B cell (primary cell): Measurements from ENCODE around the gene MYO16. TPM values are rescaled to one million over a fixed set of nuclear protein-coding genes. Genes with fewer than 3 reads are reported as not detected.

Experiments
- ATAC-seq: fragments of 200-7000 bp; cut with Tn5 transposase; one replicate; pipeline ENCODE4 v1.10.0; 2021; ENCODE audit warnings: low read depth, mild to moderate bottlenecking, moderate number of reproducible peaks, moderate library complexity
- CTCF ChIA-PET: fragments of 350-600 bp; sonication (Branson Sonifier 250); formaldehyde crosslinking; loops from one replicate; lab custom pipeline; 2021; ENCODE audit warnings: antibody characterized with exemption, inconsistent platforms; lab: Charles Lee
- POLR2A ChIA-PET: fragments of 350-600 bp; sonication (Branson Sonifier 250); formaldehyde crosslinking; loops from one replicate; lab custom pipeline; 2021; ENCODE audit warnings: antibody characterized with exemption; lab: Charles Lee
- DNase-seq: peaks from one replicate; pipeline ENCODE4 v3.0.0; 2013
- H2AFZ ChIP-seq: 2 replicates; pipeline ENCODE4 v1.6.1; 2012; ENCODE audit warnings: mild to moderate bottlenecking, low read depth, low read length; ENCODE audit not compliant: insufficient read depth, poor library complexity, severe bottlenecking
- H3K27ac ChIP-seq, 2 donors: 1 replicate in 1 of 2; 2 replicates in 1 of 2; pipeline ENCODE4 v1.5.1; 2012 to 2013; ENCODE audit warnings: low read length in 2 of 2, mild to moderate bottlenecking in 2 of 2, moderate library complexity in 1 of 2
- H3K27me3 ChIP-seq, 4 experiments: fragments of 200-600 bp in 1 of 4; sonication (generic) in 1 of 4; replicated peaks in 1 of 4; 1 replicate in 2 of 4; 2 replicates in 2 of 4; pipeline versions ENCODE4 v1.6.1 to v1.7.0; 2013 to 2016; ENCODE audit warnings: low read length in 3 of 4, mild to moderate bottlenecking in 2 of 4, mixed read lengths in 1 of 4, moderate library complexity in 1 of 4; ENCODE audit not compliant: insufficient read depth in 4 of 4, control insufficient read depth in 3 of 4; ENCODE audit errors: control extremely low read depth in 1 of 4
- H3K36me3 ChIP-seq, 2 experiments: replicated peaks in 1 of 2; 1 replicate in 1 of 2; 2 replicates in 1 of 2; pipeline versions ENCODE4 v1.6.1 to v1.7.1; 2013; ENCODE audit warnings: low read length in 1 of 2; ENCODE audit not compliant: insufficient read depth in 2 of 2, control insufficient read depth in 1 of 2; ENCODE audit errors: control extremely low read depth in 1 of 2, extremely low read depth in 1 of 2
- H3K4me1 ChIP-seq, 2 donors: fragments of 200-600 bp in 1 of 2; sonication (generic) in 1 of 2; 1 replicate in 1 of 2; 2 replicates in 1 of 2; pipeline versions ENCODE4 v1.5.1 to v1.6.1; 2013 to 2017; ENCODE audit warnings: low read length in 2 of 2; ENCODE audit not compliant: control insufficient read depth in 2 of 2, insufficient read depth in 2 of 2
- H3K4me2 ChIP-seq: replicated peaks from 2 replicates; pipeline ENCODE3; 2012; ENCODE audit warnings: mild to moderate bottlenecking, low read depth, low read length; ENCODE audit not compliant: poor library complexity, severe bottlenecking
- H3K4me3 ChIP-seq, 5 experiments: fragments of 200-600 bp in 1 of 5; sonication (generic) in 1 of 5; 1 replicate in 3 of 5; 2 replicates in 2 of 5; pipeline versions ENCODE4 v1.5.1 to v1.7.0; 2011 to 2016; ENCODE audit warnings: low read length in 4 of 5, mild to moderate bottlenecking in 4 of 5, low read depth in 2 of 5, control low read depth in 1 of 5, moderate library complexity in 1 of 5; ENCODE audit not compliant: insufficient read depth in 1 of 5; ENCODE audit errors: control extremely low read depth in 1 of 5, extremely low read depth in 1 of 5
- H3K79me2 ChIP-seq: fragments of 200-600 bp; sonication (generic); one replicate; pipeline ENCODE4 v1.6.0; 2016; ENCODE audit warnings: low read length; ENCODE audit not compliant: control insufficient read depth, insufficient read depth
- H3K9ac ChIP-seq: fragments of 200-600 bp; sonication (generic); 2 replicates; pipeline ENCODE4 v1.6.1; 2017; ENCODE audit warnings: mild to moderate bottlenecking, low read length, moderate library complexity
- H3K9me3 ChIP-seq, 3 donors: one replicate each; pipeline versions ENCODE4 v1.6.1 to v1.7.1; 2013; ENCODE audit warnings: low read length in 2 of 3; ENCODE audit not compliant: control insufficient read depth in 2 of 3, insufficient read depth in 1 of 3; ENCODE audit errors: control extremely low read depth in 1 of 3
- H4K20me1 ChIP-seq: 2 replicates; pipeline ENCODE4 v1.6.0; 2012; ENCODE audit warnings: mild to moderate bottlenecking, low read length; ENCODE audit not compliant: insufficient read depth, control insufficient read depth, poor library complexity, severe bottlenecking
- H3K27ac Mint-ChIP-seq: one replicate; pipeline ENCODE4 v1.8.0; 2021; ENCODE audit warnings: mixed read lengths
- H3K27me3 Mint-ChIP-seq: one replicate; pipeline ENCODE4 v1.8.0; 2021; ENCODE audit warnings: mixed read lengths
- H3K4me1 Mint-ChIP-seq: one replicate; pipeline ENCODE4 v1.8.0; 2021; ENCODE audit warnings: mixed read lengths
- H3K4me3 Mint-ChIP-seq: one replicate; pipeline ENCODE4 v1.8.0; 2021; ENCODE audit warnings: mixed read lengths
- H3K9me3 Mint-ChIP-seq: one replicate; pipeline ENCODE4 v1.8.0; 2022; ENCODE audit warnings: mixed read lengths; ENCODE audit not compliant: insufficient read depth
- EZH2 ChIP-seq: IDR thresholded peaks from 2 replicates; pipeline ENCODE4 v1.6.1; 2012; ENCODE audit warnings: borderline replicate concordance, low read depth, mild to moderate bottlenecking, moderate library complexity, low read length; ENCODE audit not compliant: insufficient read depth, poor library complexity, severe bottlenecking
- WGBS: methylation state at CpG from one replicate; pipeline ENCODE4 v1.1.5; 2013; ENCODE audit warnings: missing lambda C conversion rate; ENCODE audit not compliant: insufficient coverage; 5-methylcytosine and 5-hydroxymethylcytosine counted together
- intact Hi-C: fragments of 100-400 bp; cut with micrococcal nuclease; formaldehyde crosslinking; loops from one replicate; pipeline ENCODE4 v1.10.0; 2022
- polyA plus RNA-seq: library from polyadenylated mRNA; depleted of rRNA; stranded (reverse); fragments of >200 nt; gene quantifications from 2 replicates; pipeline ENCODE4 v1.2.3, GENCODE V29; 2012
- total RNA-seq, 2 donors: library from RNA; stranded (reverse); fragments of 120-200 nt in 1 of 2; gene quantifications; 1 replicate in 1 of 2; 2 replicates in 1 of 2; pipeline versions ENCODE4 v1.2.3 to v1.2.4, GENCODE V29; 2013 to 2022
- TF ChIP-seq, protein P1 (sequence below): fragments of 200-600 bp; IDR thresholded peaks from one replicate; pipeline ENCODE4 v1.8.0; 2022; ENCODE audit warnings: antibody characterized with exemption, mild to moderate bottlenecking

The MYO16 gene
- total and polyA plus RNA-seq, 2 donors (not counting 1 experiment from before 2014, with no cell fraction given) = not detected

- no peaks in the 10 kb centered on the region for H3K9me3 Mint-ChIP-seq
- Histone ChIP-seq H3K36me3 (no peaks in the 10 kb centered on the region), H3K9ac (no peak overlapping the region), H3K4me3 (no peak overlapping the region), H4K20me1 (no peaks in the 10 kb centered on the region), H3K79me2 (no peaks in the 10 kb centered on the region), H3K4me1 (no peaks in the 10 kb centered on the region), H3K27me3 (no peaks in the 10 kb centered on the region), H3K4me2 (no peak overlapping the region), H3K9me3 (no peaks in the 10 kb centered on the region), H2AFZ (no peak overlapping the region), H3K27ac (no peak overlapping the region)
- intact Hi-C loops = no loop called here
- DNase-seq (no peak), ATAC-seq (no peak)
- H3K4me1 Mint-ChIP-seq = no peaks in the 10 kb centered on the region
- ChIA-PET POLR2A (no interaction called here), CTCF (interaction anchor here (1.1 kb wide), 1 partner anchor 13 kb away, joined by 3 read pairs; no protein-coding TSS in a partner anchor)
- peaks cover 11% of the 10 kb centered on the region for H3K27me3 Mint-ChIP-seq
- no peak overlapping the region for H3K4me3 Mint-ChIP-seq
- H3K27ac Mint-ChIP-seq = no peak overlapping the region
- TF ChIP-seq, protein P1, sequence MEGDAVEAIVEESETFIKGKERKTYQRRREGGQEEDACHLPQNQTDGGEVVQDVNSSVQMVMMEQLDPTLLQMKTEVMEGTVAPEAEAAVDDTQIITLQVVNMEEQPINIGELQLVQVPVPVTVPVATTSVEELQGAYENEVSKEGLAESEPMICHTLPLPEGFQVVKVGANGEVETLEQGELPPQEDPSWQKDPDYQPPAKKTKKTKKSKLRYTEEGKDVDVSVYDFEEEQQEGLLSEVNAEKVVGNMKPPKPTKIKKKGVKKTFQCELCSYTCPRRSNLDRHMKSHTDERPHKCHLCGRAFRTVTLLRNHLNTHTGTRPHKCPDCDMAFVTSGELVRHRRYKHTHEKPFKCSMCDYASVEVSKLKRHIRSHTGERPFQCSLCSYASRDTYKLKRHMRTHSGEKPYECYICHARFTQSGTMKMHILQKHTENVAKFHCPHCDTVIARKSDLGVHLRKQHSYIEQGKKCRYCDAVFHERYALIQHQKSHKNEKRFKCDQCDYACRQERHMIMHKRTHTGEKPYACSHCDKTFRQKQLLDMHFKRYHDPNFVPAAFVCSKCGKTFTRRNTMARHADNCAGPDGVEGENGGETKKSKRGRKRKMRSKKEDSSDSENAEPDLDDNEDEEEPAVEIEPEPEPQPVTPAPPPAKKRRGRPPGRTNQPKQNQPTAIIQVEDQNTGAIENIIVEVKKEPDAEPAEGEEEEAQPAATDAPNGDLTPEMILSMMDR = no peak
Measured at GRCh38 chr13:108974686-108975085, 345.3 kb downstream of the MYO16 start.

DNA sequence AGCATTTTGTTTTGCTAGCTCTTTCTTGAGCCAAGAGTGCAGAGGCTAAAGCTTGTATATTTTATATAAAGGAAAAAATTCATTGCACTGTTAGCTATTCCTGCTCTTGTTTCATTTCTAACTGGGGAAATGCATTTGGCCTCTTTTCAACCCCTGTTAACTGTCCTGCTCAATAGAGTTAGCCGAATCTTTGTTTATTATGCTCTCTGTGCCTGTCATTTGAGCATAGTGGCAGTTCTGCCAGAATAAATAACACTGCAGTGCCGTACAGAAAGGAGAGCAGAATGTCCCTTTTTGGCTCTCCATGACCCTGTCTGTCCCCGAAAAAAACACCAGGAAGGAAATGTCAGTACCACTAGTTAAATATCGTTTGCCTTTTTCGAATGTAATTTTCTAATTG, 350.8 kb downstream of the MYO16 start:
- TF ChIP-seq, protein P1 = no peak
- no peak for TF ChIP-seq EZH2
- Histone ChIP-seq H2AFZ (no peak overlapping the region), H3K27ac (no peak overlapping the region), H3K9ac (no peak overlapping the region), H3K27me3 (peaks cover 0 to 3% (median 0%) of the 10 kb centered on the region in 4 experiments), H3K36me3 (no peaks in the 10 kb centered on the region), H4K20me1 (no peaks in the 10 kb centered on the region), H3K4me3 (no peak overlapping the region), H3K4me1 (no peaks in the 10 kb centered on the region), H3K4me2 (no peak overlapping the region), H3K79me2 (no peaks in the 10 kb centered on the region), H3K9me3 (no peaks in the 10 kb centered on the region)
- Mint-ChIP-seq H3K4me3 (no peak overlapping the region), H3K9me3 (no peaks in the 10 kb centered on the region), H3K27ac (no peak overlapping the region), H3K4me1 (no peaks in the 10 kb centered on the region), H3K27me3 (peaks cover 25% of the 10 kb centered on the region)
- CTCF ChIA-PET = no interaction called here
- intact Hi-C loops = no loop called here
- POLR2A ChIA-PET = no interaction called here
- DNase-seq = no peak
- 13% methylated on average over 2 of the region's 5 CpGs for WGBS
- no peak for ATAC-seq
